Measurements from ENCODE around the gene C2CD4C. TPM values are rescaled to one million over a fixed set of nuclear protein-coding genes. Genes with fewer than 3 reads are reported as not detected.
"Not testable (repeated sequence)": the region's sequence is repeated elsewhere in the genome, so short reads cannot be mapped to it uniquely, and the experiment has no call there.

Gene C2CD4C
- total RNA-seq, 3 donors from 2014 or later = 0.29 to 2.6 (median 0.80) TPM

DNA sequence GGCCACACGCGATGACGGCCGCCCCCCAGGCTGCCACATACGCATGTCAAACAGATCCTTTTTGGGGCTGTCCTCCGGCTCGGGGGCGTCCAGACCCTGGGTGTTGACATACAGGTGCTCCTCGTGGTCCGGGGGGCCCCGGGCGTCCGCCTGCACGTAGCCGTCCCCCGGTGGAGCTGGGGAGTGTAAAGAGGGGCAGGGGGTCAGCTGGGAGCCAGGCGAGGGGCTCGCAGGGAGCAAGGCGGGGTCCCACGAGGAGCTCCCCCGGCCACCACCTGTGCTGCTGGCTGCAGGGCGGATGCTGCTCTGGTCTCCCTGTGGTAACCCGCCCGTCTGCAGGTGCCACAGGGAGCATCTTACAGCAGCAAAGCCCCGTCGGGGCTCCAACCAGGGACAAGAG lies 16.1 kb upstream of the C2CD4C start:
- no peaks in the 10 kb centered on the region for H3K9me3 ChIP-seq
- no peak overlapping the region for H3K27ac ChIP-seq
- intact Hi-C loops (cut with DNase I; ENCODE audit: low total_unique reads) = no loop called here
- TF ChIP-seq POLR2A (IDR thresholded peaks at IDR 0.05) (no peak), POLR2AphosphoS5 (IDR thresholded peaks at IDR 0.05) (no peak), CTCF (IDR thresholded peaks at IDR 0.05) (no peak)
- no peaks in the 10 kb centered on the region for H3K27me3 ChIP-seq
- no peaks in the 10 kb centered on the region for H3K4me1 ChIP-seq
- no peak overlapping the region for H3K4me3 ChIP-seq
- DNase-seq (ENCODE audit: low spot score in 2 of 2) = no peak
- H3K36me3 ChIP-seq = no peaks in the 10 kb centered on the region

- intact Hi-C loops (cut with DNase I; ENCODE audit: low total_unique reads) = no loop called here
- no peak overlapping the region for H3K27ac ChIP-seq
- TF ChIP-seq POLR2AphosphoS5 (IDR thresholded peaks at IDR 0.05) (no peak), POLR2A (IDR thresholded peaks at IDR 0.05) (no peak), CTCF (IDR thresholded peaks at IDR 0.05) (no peak)
Measured at GRCh38 chr19:424546-424945, 15.6 kb upstream of the C2CD4C start.

GRCh38 chr19:423691-424466 lies 14.9 kb upstream of the C2CD4C start:
- no peak for DNase-seq (ENCODE audit: low spot score in 2 of 2)
- intact Hi-C loops (cut with DNase I; ENCODE audit: low total_unique reads) = no loop called here
- TF ChIP-seq CTCF (IDR thresholded peaks at IDR 0.05) (no peak), POLR2A (IDR thresholded peaks at IDR 0.05) (no peak), POLR2AphosphoS5 (IDR thresholded peaks at IDR 0.05) (no peak)

More at GRCh38 chr19:424546-424945, 15.6 kb upstream of the C2CD4C start:
- no peak for DNase-seq (ENCODE audit: low spot score in 2 of 2)
- H3K9me3 ChIP-seq = no peaks in the 10 kb centered on the region
- H3K4me3 ChIP-seq = no peak overlapping the region
- no peaks in the 10 kb centered on the region for H3K27me3 ChIP-seq
- no peaks in the 10 kb centered on the region for H3K36me3 ChIP-seq
- no peaks in the 10 kb centered on the region for H3K4me1 ChIP-seq

GRCh38 chr19:422917-423226 lies 13.9 kb upstream of the C2CD4C start:
- H3K4me1 ChIP-seq; H3K9me3 ChIP-seq; DNase-seq (ENCODE audit: low spot score in 2 of 2); H3K27ac ChIP-seq; H3K4me3 ChIP-seq; H3K27me3 ChIP-seq; intact Hi-C loops (cut with DNase I; ENCODE audit: low total_unique reads); H3K36me3 ChIP-seq: not testable (repeated sequence)

More at GRCh38 chr19:423691-424466, 14.9 kb upstream of the C2CD4C start:
- no peak overlapping the region for H3K27ac ChIP-seq
- H3K4me3 ChIP-seq = no peak overlapping the region
- H3K4me1 ChIP-seq = no peaks in the 10 kb centered on the region
- H3K9me3 ChIP-seq = no peaks in the 10 kb centered on the region
- H3K36me3 ChIP-seq = no peaks in the 10 kb centered on the region
- H3K27me3 ChIP-seq = no peaks in the 10 kb centered on the region

GRCh38 chr19:422213-422916 lies 13.4 kb upstream of the C2CD4C start:
- Histone ChIP-seq H3K4me3 (no peak overlapping the region), H3K4me1 (no peaks in the 10 kb centered on the region), H3K36me3 (no peaks in the 10 kb centered on the region), H3K27me3 (no peaks in the 10 kb centered on the region), H3K9me3 (no peaks in the 10 kb centered on the region), H3K27ac (no peak overlapping the region)
- DNase-seq (ENCODE audit: low spot score in 2 of 2) = no peak
- intact Hi-C loops (cut with DNase I; ENCODE audit: low total_unique reads) = no loop called here
- TF ChIP-seq POLR2AphosphoS5 (IDR thresholded peaks at IDR 0.05) (no peak), CTCF (IDR thresholded peaks at IDR 0.05) (no peak), POLR2A (IDR thresholded peaks at IDR 0.05) (no peak)
